Inferior parietal cortex (tissue), 1 donor: ENCODE data around the gene H2AZ1.
A peak's percentile ranks its signal among the peaks of the same experiment; 100 is the strongest.

Experiments used
- DNase-seq: peaks from one replicate; pipeline ENCODE4 v3.0.0-alpha.2; 2016; ENCODE audit errors: extremely low spot score

The H2AZ1 gene

GRCh38 chr4:99946356-99947189, 3.5 kb downstream of the H2AZ1 start, which contains the start of gene DNAJB14:
TSS of gene DNAJB14 (minus strand) at chr4:99946618. CDS start at chr4:99946571, 47 bp downstream.
- peak; percentile 71 for DNase-seq

GRCh38 chr4:99945718-99946355, 4.2 kb downstream of the H2AZ1 start:
- peak; percentile 41 for DNase-seq

DNA sequence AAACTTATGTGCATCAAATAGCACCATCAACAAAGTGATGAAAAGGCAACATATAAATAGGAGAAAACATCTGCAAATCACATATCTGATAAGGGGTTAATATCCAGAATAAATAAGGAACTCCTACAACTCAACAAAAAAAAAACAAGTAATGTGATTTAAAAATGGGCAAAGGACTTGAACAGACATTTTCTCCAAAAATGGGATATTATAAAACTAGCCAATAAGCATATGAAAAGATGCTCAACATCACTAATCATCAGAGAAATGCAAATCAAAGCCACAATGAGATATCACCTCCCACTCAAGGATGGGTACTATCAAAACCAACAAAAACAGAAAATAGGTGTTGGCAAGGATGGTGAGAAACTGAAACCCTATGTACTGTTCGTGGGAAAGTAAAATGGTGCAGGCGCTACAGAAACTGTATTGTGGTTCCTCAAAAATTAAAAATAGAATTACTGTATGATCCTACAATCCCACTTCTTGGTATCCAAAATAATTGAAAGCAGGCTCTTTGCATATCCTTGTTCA, 6.1 kb downstream of the H2AZ1 start:
- DNase-seq = no peak

DNA sequence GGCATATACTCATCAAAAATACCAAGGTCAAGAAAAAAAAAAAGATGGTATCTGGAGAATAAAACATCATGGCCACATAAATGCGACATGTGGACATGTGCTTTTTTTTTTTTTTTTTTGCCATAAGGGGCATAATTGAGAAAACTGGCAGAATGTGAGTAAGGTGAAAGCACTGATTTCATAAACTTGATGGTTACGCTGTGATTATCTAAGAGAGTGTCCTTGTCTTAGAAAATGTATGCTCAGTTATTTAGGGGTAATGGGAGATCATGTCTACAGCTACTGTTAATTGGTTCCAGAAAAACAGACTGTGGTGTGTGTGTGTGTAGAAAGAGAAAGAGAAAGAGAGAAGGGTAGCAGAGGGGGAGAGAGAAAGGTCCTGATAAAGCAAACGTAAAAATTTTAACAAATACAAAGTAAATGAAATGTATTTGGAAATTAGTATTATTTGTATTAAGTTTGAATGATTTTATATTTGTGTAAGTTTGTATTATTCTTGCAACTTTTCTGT, 11.8 kb downstream of the H2AZ1 start:
- no peak for DNase-seq

GRCh38 chr4:99934891-99935290, 15.2 kb downstream of the H2AZ1 start:
- DNase-seq = no peak

GRCh38 chr4:99927566-99927965, 22.5 kb downstream of the H2AZ1 start:
- DNase-seq = no peak

DNA sequence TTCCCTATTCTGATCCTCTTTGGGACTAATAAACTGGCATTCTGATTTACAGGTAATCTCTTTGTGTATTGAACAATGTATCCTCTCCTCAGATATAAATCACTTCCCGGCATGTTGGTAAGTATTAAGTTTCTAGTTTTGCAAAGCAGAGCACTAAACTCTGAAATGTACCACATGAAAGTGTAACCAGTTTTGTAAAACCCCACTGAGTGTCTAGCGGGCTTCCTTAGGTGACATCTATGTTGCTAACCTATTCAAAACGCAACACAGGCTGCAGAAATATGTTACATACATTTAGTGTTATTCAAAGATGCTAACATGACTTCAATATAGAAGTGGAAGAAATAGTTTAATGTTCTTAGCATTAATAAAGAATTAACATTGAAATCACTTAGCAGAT, 28.9 kb downstream of the H2AZ1 start:
- no peak for DNase-seq

DNA sequence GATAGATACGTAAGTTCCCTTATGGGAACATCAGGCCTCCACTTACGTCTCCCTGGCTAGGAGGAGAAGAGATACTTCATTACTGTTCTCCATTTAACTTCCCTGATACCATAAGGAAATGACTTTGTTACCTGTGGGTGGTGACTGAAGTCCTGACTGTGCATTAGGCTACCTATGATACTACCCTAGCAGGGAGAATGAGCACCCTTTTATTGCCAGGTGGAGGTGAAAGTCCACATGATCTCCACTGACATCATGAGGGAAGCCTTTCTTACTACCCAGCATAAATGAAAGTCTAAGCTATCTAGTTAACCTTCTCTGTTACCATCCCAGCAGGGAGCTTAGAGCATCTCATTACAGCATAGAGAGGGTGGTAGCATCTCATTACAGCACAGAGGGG, 31.4 kb downstream of the H2AZ1 start:
- no peak for DNase-seq

DNA sequence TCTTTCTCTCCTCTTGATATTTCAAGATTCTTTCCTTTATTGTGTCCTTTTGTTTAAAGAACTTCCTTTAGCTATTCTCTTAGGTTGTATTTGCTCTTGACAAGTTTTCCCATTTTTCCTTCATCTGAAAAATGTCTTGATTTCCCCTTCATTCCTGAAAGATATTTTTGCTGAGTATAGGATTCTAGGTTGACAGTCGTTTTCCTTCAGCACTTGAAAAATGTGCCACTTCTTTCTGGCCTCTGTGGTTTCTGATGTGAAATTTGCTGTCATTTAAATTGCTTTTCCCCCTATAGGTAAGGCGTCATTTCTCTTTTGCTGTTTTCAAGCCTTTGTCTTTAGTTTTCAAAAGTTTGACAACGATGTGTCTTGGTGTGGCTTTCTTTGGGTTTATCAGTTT, 32.5 kb downstream of the H2AZ1 start:
- no peak for DNase-seq

DNA sequence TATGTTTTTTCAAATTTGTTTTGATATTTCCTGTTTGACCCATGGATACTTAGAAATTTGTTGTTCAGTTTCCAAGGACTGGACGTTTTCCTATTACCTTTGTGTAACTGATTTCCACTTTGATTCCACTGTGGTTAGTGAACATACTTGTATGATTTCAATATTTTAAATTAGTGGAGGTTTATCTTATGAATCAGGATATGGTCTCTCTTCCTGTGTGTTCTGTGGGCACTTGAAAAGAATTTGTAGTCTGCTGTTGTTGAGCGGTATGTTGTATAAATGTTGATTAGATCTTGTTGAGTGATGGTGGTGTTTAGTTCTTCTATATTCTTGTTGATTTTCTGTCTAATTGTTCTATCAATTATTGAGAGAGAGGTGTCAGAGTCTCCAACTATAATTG, 34.6 kb downstream of the H2AZ1 start:
- DNase-seq = no peak
